ENCODE measurements around the gene LRMDA.

GRCh38 chr10:75605096-75605495 lies 173.7 kb downstream of the LRMDA start:
- TF ChIP-seq CTCF (IDR thresholded peaks at IDR 0.05) (no peak), POLR2A (IDR thresholded peaks at IDR 0.05) (no peak)

Data from adrenal gland (tissue), 5 donors.